IMR-90 (cell line): Measurements from ENCODE around the gene CNTRL.

ENCODE experiments used
- BHLHE40 ChIP-seq: fragments of 150-350 bp; IDR thresholded peaks from 2 replicates; pipeline ENCODE4 v1.6.1; 2016; ENCODE audit warnings: mild to moderate bottlenecking, low read depth, low read length
- CEBPB ChIP-seq: IDR thresholded peaks from 2 replicates; pipeline ENCODE4 v1.6.1; 2012; ENCODE audit warnings: low read depth, low read length, improper control_type of control experiment
- CHD1 ChIP-seq: IDR thresholded peaks from 2 replicates; pipeline ENCODE4 v1.6.1; 2012; ENCODE audit warnings: low read depth, low read length, improper control_type of control experiment
- FOS ChIP-seq: fragments of 150-350 bp; IDR thresholded peaks from 2 replicates; pipeline ENCODE4 v1.6.1; 2016; ENCODE audit warnings: low read depth, low read length
- MAFK ChIP-seq: IDR thresholded peaks from 2 replicates; pipeline ENCODE4 v1.6.1; 2012; ENCODE audit warnings: low read depth, low read length, improper control_type of control experiment
- MXI1 ChIP-seq: IDR thresholded peaks from 2 replicates; pipeline ENCODE4 v1.6.1; 2012; ENCODE audit warnings: low read depth, mild to moderate bottlenecking, low read length, moderate library complexity, borderline replicate concordance
- NFE2L2 ChIP-seq: fragments of 150-350 bp; IDR thresholded peaks from 2 replicates; pipeline ENCODE4 v1.6.1; 2016; ENCODE audit warnings: low read depth, mild to moderate bottlenecking, low read length
- POLR2A ChIP-seq: IDR thresholded peaks from 2 replicates; pipeline ENCODE4 v1.6.1; 2012; ENCODE audit warnings: mild to moderate bottlenecking, low read depth, low read length
- RAD21 ChIP-seq: IDR thresholded peaks from 2 replicates; pipeline ENCODE4 v1.6.1; 2012; ENCODE audit warnings: low read length, improper control_type of control experiment
- RCOR1 ChIP-seq: IDR thresholded peaks from 2 replicates; pipeline ENCODE4 v1.6.1; 2012; ENCODE audit warnings: mild to moderate bottlenecking, low read length, improper control_type of control experiment; ENCODE audit not compliant: insufficient replicate concordance
- TF ChIP-seq, protein P1 (sequence below): conservative IDR thresholded peaks from 2 replicates; pipeline ENCODE4 v1.5.1; 2012; ENCODE audit warnings: mild to moderate bottlenecking, low read depth, low read length, improper control_type of control experiment
- TF ChIP-seq, protein P2 (sequence below): fragments of 150-350 bp; IDR thresholded peaks from 2 replicates; pipeline ENCODE4 v1.6.1; 2017; ENCODE audit warnings: mild to moderate bottlenecking, antibody characterized with exemption, low read length, low read depth
- TF ChIP-seq, protein P3 (sequence below): fragments of 150-350 bp; IDR thresholded peaks from 2 replicates; pipeline ENCODE4 v1.6.1; 2016; ENCODE audit warnings: low read depth, mild to moderate bottlenecking, low read length, moderate library complexity, borderline replicate concordance

DNA sequence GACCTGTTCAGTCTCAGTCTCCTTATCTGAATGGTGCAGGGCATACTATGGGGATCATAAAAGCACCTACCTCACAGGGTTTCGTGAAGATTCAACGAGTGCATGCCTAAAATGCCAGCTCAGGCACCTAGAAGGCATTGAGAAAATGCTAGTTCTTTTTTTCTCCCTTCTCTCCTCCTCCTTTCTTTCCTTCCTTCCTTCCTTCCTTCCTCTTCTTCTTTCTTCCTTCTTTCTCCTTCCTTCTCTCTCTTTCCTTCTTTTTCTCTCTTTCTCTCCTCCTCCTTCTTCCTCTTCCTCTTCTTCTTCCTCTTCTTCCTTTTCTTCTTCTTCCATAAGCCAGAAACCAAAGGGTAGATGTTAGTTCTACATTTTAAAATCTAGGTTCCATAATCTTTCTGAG lies 139.2 kb downstream of the CNTRL start:
- TF ChIP-seq, protein P1, sequence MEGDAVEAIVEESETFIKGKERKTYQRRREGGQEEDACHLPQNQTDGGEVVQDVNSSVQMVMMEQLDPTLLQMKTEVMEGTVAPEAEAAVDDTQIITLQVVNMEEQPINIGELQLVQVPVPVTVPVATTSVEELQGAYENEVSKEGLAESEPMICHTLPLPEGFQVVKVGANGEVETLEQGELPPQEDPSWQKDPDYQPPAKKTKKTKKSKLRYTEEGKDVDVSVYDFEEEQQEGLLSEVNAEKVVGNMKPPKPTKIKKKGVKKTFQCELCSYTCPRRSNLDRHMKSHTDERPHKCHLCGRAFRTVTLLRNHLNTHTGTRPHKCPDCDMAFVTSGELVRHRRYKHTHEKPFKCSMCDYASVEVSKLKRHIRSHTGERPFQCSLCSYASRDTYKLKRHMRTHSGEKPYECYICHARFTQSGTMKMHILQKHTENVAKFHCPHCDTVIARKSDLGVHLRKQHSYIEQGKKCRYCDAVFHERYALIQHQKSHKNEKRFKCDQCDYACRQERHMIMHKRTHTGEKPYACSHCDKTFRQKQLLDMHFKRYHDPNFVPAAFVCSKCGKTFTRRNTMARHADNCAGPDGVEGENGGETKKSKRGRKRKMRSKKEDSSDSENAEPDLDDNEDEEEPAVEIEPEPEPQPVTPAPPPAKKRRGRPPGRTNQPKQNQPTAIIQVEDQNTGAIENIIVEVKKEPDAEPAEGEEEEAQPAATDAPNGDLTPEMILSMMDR: no peak
- no peak for TF ChIP-seq FOS
- TF ChIP-seq, protein P2, sequence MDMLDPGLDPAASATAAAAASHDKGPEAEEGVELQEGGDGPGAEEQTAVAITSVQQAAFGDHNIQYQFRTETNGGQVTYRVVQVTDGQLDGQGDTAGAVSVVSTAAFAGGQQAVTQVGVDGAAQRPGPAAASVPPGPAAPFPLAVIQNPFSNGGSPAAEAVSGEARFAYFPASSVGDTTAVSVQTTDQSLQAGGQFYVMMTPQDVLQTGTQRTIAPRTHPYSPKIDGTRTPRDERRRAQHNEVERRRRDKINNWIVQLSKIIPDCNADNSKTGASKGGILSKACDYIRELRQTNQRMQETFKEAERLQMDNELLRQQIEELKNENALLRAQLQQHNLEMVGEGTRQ: no peak
- TF ChIP-seq CEBPB: no peak
- TF ChIP-seq BHLHE40: no peak
- no peak for TF ChIP-seq POLR2A
- no peak for TF ChIP-seq RCOR1
- TF ChIP-seq RAD21: no peak
- TF ChIP-seq MAFK: no peak
- no peak for TF ChIP-seq NFE2L2
- no peak for TF ChIP-seq CHD1
- TF ChIP-seq, protein P3, sequence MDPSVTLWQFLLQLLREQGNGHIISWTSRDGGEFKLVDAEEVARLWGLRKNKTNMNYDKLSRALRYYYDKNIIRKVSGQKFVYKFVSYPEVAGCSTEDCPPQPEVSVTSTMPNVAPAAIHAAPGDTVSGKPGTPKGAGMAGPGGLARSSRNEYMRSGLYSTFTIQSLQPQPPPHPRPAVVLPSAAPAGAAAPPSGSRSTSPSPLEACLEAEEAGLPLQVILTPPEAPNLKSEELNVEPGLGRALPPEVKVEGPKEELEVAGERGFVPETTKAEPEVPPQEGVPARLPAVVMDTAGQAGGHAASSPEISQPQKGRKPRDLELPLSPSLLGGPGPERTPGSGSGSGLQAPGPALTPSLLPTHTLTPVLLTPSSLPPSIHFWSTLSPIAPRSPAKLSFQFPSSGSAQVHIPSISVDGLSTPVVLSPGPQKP: no peak
- TF ChIP-seq MXI1: no peak
